ENCODE results near the gene CKS1B.

CKS1B gene

DNA sequence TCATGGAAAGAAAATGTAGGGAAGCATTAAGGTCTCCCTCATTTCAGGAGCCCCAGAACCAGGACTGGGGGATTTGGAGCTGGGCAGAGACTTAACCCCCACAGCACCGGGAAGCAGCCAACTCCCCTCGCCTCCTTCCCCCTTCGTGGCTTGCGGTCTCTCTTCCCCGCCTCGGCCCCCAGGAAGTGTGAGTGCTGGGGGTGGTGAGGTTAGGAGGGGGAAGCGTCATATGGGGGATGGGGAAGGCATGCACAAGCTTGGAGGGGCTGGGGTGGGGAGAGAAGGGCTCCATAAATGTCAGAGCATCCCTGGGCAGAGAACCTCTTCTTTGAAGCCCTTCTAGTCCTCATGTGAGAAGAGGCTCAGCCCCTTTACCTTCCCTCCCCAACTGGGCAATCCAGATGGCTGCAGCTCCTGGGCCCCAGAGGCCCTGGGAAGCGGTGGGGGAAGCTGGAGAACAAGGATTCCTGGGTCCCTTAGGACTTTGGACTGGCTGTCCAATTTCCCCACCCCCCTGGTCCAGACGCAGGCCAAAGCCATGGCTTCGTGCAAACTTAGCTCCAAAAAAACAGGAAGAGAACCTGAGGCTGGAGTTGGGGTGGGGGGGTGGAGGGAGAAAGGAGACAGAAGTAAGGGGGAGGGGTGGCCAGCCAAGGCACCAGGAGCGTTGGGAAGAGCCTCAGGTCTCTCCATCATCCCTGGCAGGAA is 35.9 kb downstream of the CKS1B start:
- no peaks in the 10 kb centered on the region for H3K9me3 ChIP-seq (ENCODE audit: severe bottlenecking)
- no peaks in the 10 kb centered on the region for H3K27me3 ChIP-seq (ENCODE audit: insufficient read depth, low read depth, severe bottlenecking)
- peak; percentile 80 for DNase-seq
- peak overlapping the region; percentile 86 for H3K27ac ChIP-seq
- no peak for TF ChIP-seq CTCF (IDR thresholded peaks at IDR 0.05; ENCODE audit: low read depth, low read length)
- peaks cover 29% of the 10 kb centered on the region for H3K36me3 ChIP-seq
- H3K4me3 ChIP-seq (ENCODE audit: low read depth, low read length) = peak overlapping the region; percentile 20

GRCh38 chr1:155011004-155011416 is 36.5 kb downstream of the CKS1B start:
- Histone ChIP-seq H3K27ac (peak overlapping the region; percentile 86), H3K4me3 (ENCODE audit: low read depth, low read length) (peak overlapping the region; percentile 20), H3K36me3 (peaks cover 34% of the 10 kb centered on the region), H3K27me3 (ENCODE audit: insufficient read depth, low read depth, severe bottlenecking) (no peaks in the 10 kb centered on the region), H3K9me3 (ENCODE audit: severe bottlenecking) (no peaks in the 10 kb centered on the region)
- DNase-seq = peak; percentile 99
- no peak for TF ChIP-seq CTCF (IDR thresholded peaks at IDR 0.05; ENCODE audit: low read depth, low read length)

GRCh38 chr1:155011437-155012025 is 37.0 kb downstream of the CKS1B start:
- Histone ChIP-seq H3K36me3 (peaks cover 35% of the 10 kb centered on the region), H3K4me3 (ENCODE audit: low read depth, low read length) (peak overlapping the region; percentile 20), H3K27me3 (ENCODE audit: insufficient read depth, low read depth, severe bottlenecking) (no peaks in the 10 kb centered on the region), H3K9me3 (ENCODE audit: severe bottlenecking) (no peaks in the 10 kb centered on the region), H3K27ac (peak overlapping the region; percentile 86)
- peak; percentile 23 for DNase-seq
- TF ChIP-seq CTCF (IDR thresholded peaks at IDR 0.05; ENCODE audit: low read depth, low read length) = no peak

DNA sequence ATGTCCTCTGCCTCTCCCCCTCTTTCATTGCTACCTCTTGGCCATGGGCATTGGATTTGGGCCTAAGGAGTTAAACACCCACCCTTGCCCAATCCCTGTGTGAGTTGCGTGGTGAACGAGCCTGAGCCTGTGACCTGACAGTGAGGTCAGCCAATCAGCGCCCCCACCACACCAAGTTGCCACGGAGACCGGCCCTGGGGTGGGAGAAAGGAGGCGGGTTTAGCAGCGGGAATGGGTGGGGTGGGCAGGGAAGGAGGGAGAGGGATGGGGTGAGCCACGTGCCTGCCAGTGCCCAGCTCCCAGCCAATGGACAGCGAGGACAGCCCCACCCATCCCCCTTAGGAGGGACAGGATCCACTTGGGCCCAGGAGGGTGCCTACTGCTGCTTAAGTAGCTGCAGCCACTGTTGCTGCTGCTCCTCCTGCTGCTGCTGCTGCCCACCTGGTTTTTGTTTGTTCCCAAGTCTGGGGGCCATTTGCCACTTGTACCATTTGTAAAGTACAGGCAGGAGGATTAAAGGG is 37.6 kb downstream of the CKS1B start:
- H3K36me3 ChIP-seq = peaks cover 36% of the 10 kb centered on the region

DNA sequence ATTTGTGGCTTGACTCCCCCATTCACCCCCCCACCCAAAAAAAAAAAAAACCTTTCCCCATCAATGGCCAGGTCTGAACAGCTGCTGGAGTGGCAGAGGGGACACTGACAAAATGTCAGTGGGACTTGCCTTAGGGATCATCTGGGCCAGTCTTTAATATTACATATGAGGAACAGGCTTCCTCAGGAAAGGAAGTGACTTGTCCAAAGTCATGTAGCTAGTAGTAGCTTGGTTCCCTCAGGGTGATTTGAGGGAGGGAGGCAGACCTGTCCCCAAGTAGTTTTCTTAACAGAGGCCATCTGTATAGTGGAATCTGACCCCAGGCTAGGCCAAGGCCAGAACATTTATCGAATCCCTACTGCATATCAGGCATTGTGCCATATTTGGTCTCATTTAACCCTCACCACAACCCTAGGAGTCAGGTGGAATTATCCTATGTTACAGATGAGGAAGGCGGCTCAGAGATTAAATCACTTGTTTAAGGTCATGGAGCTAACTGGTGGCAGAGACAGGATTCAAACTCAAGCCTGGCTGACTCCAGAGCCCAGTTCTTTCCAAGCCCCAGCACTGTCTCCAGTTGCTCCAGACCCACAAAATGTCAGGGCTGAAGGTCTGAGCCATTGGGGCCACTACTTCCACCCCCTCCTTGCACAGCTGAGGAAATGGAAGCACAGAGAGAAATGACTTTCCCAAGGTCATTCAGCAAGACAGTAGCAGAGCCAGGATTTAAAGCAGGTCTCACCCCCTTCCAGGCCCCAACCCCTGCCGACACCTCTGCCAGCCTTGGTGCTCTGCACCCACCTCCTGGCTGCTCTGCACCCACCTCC is 38.5 kb downstream of the CKS1B start:
- H3K4me3 ChIP-seq (ENCODE audit: low read depth, low read length) = peak overlapping the region; percentile 16; the same call in 1 of the 2 replicates
- no peaks in the 10 kb centered on the region for H3K9me3 ChIP-seq (ENCODE audit: severe bottlenecking)
- H3K27me3 ChIP-seq (ENCODE audit: insufficient read depth, low read depth, severe bottlenecking) = no peaks in the 10 kb centered on the region
- DNase-seq = peak; percentile 36
- H3K27ac ChIP-seq = peak overlapping the region; percentile 86
- H3K36me3 ChIP-seq = peaks cover 32% of the 10 kb centered on the region
- TF ChIP-seq CTCF (IDR thresholded peaks at IDR 0.05; ENCODE audit: low read depth, low read length) = no peak

More for the DNA sequence above, 37.6 kb downstream of the CKS1B start:
- TF ChIP-seq CTCF (IDR thresholded peaks at IDR 0.05; ENCODE audit: low read depth, low read length) = no peak
- Histone ChIP-seq H3K9me3 (ENCODE audit: severe bottlenecking) (no peaks in the 10 kb centered on the region), H3K27me3 (ENCODE audit: insufficient read depth, low read depth, severe bottlenecking) (no peaks in the 10 kb centered on the region), H3K4me3 (ENCODE audit: low read depth, low read length) (peak overlapping the region; percentile 16; the same call in 1 of the 2 replicates), H3K27ac (peak overlapping the region; percentile 86)
- peak; percentile 100 for DNase-seq

All from WERI-Rb-1 (cell line).